Smooth muscle cell (in vitro differentiated cells): ENCODE data around the gene EGFR. TPM values are rescaled to one million over a fixed set of nuclear protein-coding genes. Genes with fewer than 3 reads are reported as not detected.
A peak's percentile ranks its signal among the peaks of the same experiment; 100 is the strongest.

Source experiments
- DNase-seq: peaks from one replicate; lab custom pipeline; 2025; ENCODE audit not compliant: unreplicated experiment; lab: John Stamatoyannopoulos, UW
- H2AFZ ChIP-seq: fragments of 200-600 bp; sonication (generic); 2 replicates; pipeline ENCODE4 v1.6.0; 2016; ENCODE audit warnings: antibody characterized with exemption, low read depth, mild to moderate bottlenecking
- H3F3A ChIP-seq: fragments of 200-600 bp; sonication (generic); 2 replicates; pipeline ENCODE4 v1.6.0; 2017; ENCODE audit warnings: antibody characterized with exemption, low read depth
- H3K27ac ChIP-seq: fragments of 200-600 bp; sonication (generic); 2 replicates; pipeline ENCODE4 v1.5.1; 2016; ENCODE audit warnings: low read depth, mild to moderate bottlenecking
- H3K27me3 ChIP-seq: fragments of 200-600 bp; sonication (generic); 2 replicates; pipeline ENCODE4 v1.6.1; 2016; ENCODE audit warnings: low read depth, mild to moderate bottlenecking
- H3K36me3 ChIP-seq: fragments of 200-600 bp; sonication (generic); 2 replicates; pipeline ENCODE4 v1.5.1; 2016; ENCODE audit warnings: low read depth
- H3K4me1 ChIP-seq: fragments of 200-600 bp; sonication (generic); 2 replicates; pipeline ENCODE4 v1.5.1; 2016; ENCODE audit warnings: low read depth
- H3K4me2 ChIP-seq: fragments of 200-600 bp; sonication (generic); 2 replicates; pipeline ENCODE4 v1.6.0; 2016; ENCODE audit warnings: mild to moderate bottlenecking
- H3K4me3 ChIP-seq: fragments of 200-600 bp; sonication (generic); 2 replicates; pipeline ENCODE4 v1.5.1; 2016; ENCODE audit warnings: mild to moderate bottlenecking
- H3K79me2 ChIP-seq: fragments of 200-600 bp; sonication (generic); 2 replicates; pipeline ENCODE4 v1.6.0; 2016; ENCODE audit warnings: low read depth, mild to moderate bottlenecking
- H3K9ac ChIP-seq: fragments of 200-600 bp; sonication (generic); 2 replicates; pipeline ENCODE4 v1.6.0; 2016; ENCODE audit warnings: low read depth
- H3K9me3 ChIP-seq: fragments of 200-600 bp; sonication (generic); replicated peaks from 2 replicates; pipeline ENCODE4 v1.5.1; 2016; ENCODE audit warnings: low read depth
- H4K20me1 ChIP-seq: fragments of 200-600 bp; sonication (generic); 2 replicates; pipeline ENCODE4 v1.6.0; 2016; ENCODE audit warnings: low read depth
- WGBS: methylation state at CpG from one replicate; pipeline ENCODE4 v1.1.7; 2016; ENCODE audit warnings: low lambda C conversion rate; 5-methylcytosine and 5-hydroxymethylcytosine counted together
- polyA plus RNA-seq: library from polyadenylated mRNA; unstranded; fragments of >200 nt; fragmentation: Nextera tagmentation; extraction: Ambion mirVana; gene quantifications from 2 replicates; pipeline ENCODE4 v1.2.1, GENCODE V29; 2016
- total RNA-seq: library from RNA; depleted of rRNA; stranded (reverse); fragments of >200 nt; gene quantifications from 2 replicates; pipeline ENCODE4 v1.2.3, GENCODE V29; 2014
- TF ChIP-seq, protein P1 (sequence below): fragments of 200-600 bp; sonication (generic); IDR thresholded peaks from 2 replicates; pipeline ENCODE4 v1.5.1; 2017; ENCODE audit warnings: borderline replicate concordance, mild to moderate bottlenecking, antibody characterized with exemption; ENCODE audit not compliant: insufficient read depth, poor library complexity, severe bottlenecking

The EGFR gene
- total and polyA plus RNA-seq, 2 experiments from 2014 or later: 9.0 to 31.1 TPM

DNA sequence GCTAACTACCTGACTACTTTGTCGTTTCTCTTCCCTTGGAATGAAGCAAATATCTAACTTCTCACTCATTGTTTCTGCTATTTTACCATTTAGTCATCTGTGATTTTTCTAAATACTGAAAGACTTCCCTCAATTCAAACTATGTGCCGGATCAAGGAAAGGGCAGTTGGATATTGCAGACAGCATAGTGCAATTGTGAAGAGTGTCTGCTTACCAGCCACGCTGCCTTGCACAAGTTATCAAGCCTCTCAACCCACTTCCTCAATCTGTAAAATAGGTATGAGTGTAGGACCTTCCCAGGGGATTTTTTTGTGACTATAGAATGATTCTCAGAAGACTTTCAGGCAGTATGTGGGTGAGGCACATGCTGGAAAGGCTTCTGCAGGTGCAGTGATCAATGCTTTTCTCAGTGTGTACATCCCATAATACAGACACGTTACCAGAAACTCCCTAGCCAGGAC lies 54.3 kb downstream of the EGFR start:
- Histone ChIP-seq H2AFZ (no peak overlapping the region), H3K4me2 (no peak overlapping the region), H3K9ac (no peak overlapping the region), H3K27ac (peak overlapping the region; percentile 76), H3K4me3 (no peak overlapping the region), H3K79me2 (peaks cover 4% of the 10 kb centered on the region), H3F3A (peaks cover 5% of the 10 kb centered on the region), H4K20me1 (no peaks in the 10 kb centered on the region), H3K36me3 (no peaks in the 10 kb centered on the region), H3K4me1 (no peaks in the 10 kb centered on the region), H3K9me3 (no peaks in the 10 kb centered on the region), H3K27me3 (no peaks in the 10 kb centered on the region)
- no peak for DNase-seq
- 68% methylated on average over 4 of the region's 4 CpGs for WGBS
- TF ChIP-seq, protein P1, sequence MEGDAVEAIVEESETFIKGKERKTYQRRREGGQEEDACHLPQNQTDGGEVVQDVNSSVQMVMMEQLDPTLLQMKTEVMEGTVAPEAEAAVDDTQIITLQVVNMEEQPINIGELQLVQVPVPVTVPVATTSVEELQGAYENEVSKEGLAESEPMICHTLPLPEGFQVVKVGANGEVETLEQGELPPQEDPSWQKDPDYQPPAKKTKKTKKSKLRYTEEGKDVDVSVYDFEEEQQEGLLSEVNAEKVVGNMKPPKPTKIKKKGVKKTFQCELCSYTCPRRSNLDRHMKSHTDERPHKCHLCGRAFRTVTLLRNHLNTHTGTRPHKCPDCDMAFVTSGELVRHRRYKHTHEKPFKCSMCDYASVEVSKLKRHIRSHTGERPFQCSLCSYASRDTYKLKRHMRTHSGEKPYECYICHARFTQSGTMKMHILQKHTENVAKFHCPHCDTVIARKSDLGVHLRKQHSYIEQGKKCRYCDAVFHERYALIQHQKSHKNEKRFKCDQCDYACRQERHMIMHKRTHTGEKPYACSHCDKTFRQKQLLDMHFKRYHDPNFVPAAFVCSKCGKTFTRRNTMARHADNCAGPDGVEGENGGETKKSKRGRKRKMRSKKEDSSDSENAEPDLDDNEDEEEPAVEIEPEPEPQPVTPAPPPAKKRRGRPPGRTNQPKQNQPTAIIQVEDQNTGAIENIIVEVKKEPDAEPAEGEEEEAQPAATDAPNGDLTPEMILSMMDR: no peak

DNA sequence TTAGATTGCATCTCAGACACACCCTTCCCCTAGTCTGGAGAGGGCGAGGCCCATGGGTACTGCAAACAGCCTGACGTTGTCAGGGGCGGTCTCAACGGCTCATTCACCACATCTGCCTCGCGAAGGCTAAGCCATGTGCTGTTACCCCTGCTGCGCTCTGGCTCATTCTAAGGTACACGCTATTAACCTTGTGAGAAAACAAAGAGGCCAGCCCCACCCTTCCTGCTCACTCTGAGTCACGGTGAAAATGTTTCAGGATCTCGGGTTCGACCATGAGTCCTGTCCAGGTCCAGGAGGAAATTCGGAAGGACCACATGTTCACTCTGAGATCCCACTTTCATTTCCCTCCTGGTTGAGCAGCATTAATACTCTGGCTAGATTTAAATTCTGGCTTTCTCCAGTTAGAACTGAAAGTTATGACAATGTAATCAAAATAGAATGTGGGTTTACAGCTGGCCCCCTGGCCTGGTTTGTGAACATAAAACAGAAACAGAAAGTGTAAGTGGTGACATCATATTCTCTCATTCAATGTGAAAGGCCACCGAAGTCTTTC lies 55.2 kb downstream of the EGFR start:
- Histone ChIP-seq H3K4me3 (peak overlapping the region; percentile 5), H3K36me3 (no peaks in the 10 kb centered on the region)

GRCh38 chr7:55075464-55076021 lies 56.7 kb downstream of the EGFR start:
- H3K4me1 ChIP-seq: no peaks in the 10 kb centered on the region
- H3K36me3 ChIP-seq: no peaks in the 10 kb centered on the region
- no peaks in the 10 kb centered on the region for H3K27me3 ChIP-seq
- 95% methylated on average over 5 of the region's 5 CpGs for WGBS
- no peak overlapping the region for H3K4me2 ChIP-seq
- H3K4me3 ChIP-seq: no peak overlapping the region
- H3K27ac ChIP-seq: no peak overlapping the region
- H3F3A ChIP-seq: peaks cover 9% of the 10 kb centered on the region
- DNase-seq: no peak
- H2AFZ ChIP-seq: no peak overlapping the region
- no peak overlapping the region for H3K9ac ChIP-seq
- H3K79me2 ChIP-seq: peaks cover 4% of the 10 kb centered on the region
- TF ChIP-seq, protein P1: no peak
- H3K9me3 ChIP-seq: no peaks in the 10 kb centered on the region
- H4K20me1 ChIP-seq: no peaks in the 10 kb centered on the region

More for the DNA sequence above, 55.2 kb downstream of the EGFR start:
- Histone ChIP-seq H3K4me1 (no peaks in the 10 kb centered on the region), H3K79me2 (peaks cover 4% of the 10 kb centered on the region), H2AFZ (no peak overlapping the region), H4K20me1 (no peaks in the 10 kb centered on the region), H3K27ac (peak overlapping the region; percentile 76), H3K4me2 (peak overlapping the region; percentile 45), H3K9me3 (no peaks in the 10 kb centered on the region), H3K9ac (peak overlapping the region; percentile 17), H3F3A (peaks cover 5% of the 10 kb centered on the region), H3K27me3 (no peaks in the 10 kb centered on the region)
- WGBS: 53% methylated on average over 13 of the region's 13 CpGs
- TF ChIP-seq, protein P1: no peak
- DNase-seq: no peak
